Neural cell (in vitro differentiated cells): ENCODE measurements around the gene ZC3H8. TPM values are rescaled to one million over a fixed set of nuclear protein-coding genes. Genes with fewer than 3 reads are reported as not detected.

Experiments
- H2AFZ ChIP-seq: fragments of 200-600, 300-800 bp; sonication (generic), shearing (Covaris generic); 2 replicates; pipeline ENCODE4 v1.6.0; 2014; ENCODE audit warnings: low read depth, mild to moderate bottlenecking, antibody characterized with exemption, low read length, moderate library complexity
- H3F3A ChIP-seq: fragments of 200-600 bp; shearing (Covaris generic); 2 replicates; pipeline ENCODE4 v1.6.1; 2016; ENCODE audit warnings: mild to moderate bottlenecking, moderate library complexity, mixed read lengths, antibody characterized with exemption, low read length; ENCODE audit not compliant: insufficient read depth, poor library complexity, severe bottlenecking
- H3K27ac ChIP-seq: fragments of 200-600, 300-800 bp; sonication (generic), shearing (Covaris generic); 2 replicates; pipeline ENCODE4 v1.5.1; 2014; ENCODE audit warnings: mild to moderate bottlenecking, low read length, moderate library complexity
- H3K27me3 ChIP-seq: fragments of 300-800, 200-600 bp; sonication (generic), shearing (Covaris generic); 2 replicates; pipeline ENCODE4 v1.6.0; 2014; ENCODE audit warnings: mild to moderate bottlenecking, low read depth, low read length, moderate library complexity; ENCODE audit not compliant: insufficient read depth
- H3K36me3 ChIP-seq: fragments of 300-800, 200-600 bp; sonication (generic), shearing (Covaris generic); 2 replicates; pipeline ENCODE4 v1.5.1; 2014; ENCODE audit warnings: mild to moderate bottlenecking, antibody characterized with exemption, low read length, moderate library complexity; ENCODE audit not compliant: insufficient read depth
- H3K4me2 ChIP-seq: fragments of 300-800, 200-600 bp; sonication (generic), shearing (Covaris generic); 2 replicates; pipeline ENCODE4 v1.6.0; 2014; ENCODE audit warnings: mild to moderate bottlenecking, low read length
- H3K4me3 ChIP-seq: fragments of 300-800, 200-600 bp; sonication (generic), shearing (Covaris generic); 2 replicates; pipeline ENCODE4 v1.5.1; 2014; ENCODE audit warnings: mild to moderate bottlenecking, low read length, moderate library complexity
- H3K79me2 ChIP-seq: fragments of 200-600 bp; shearing (Covaris generic); replicated peaks from 2 replicates; pipeline ENCODE4 v1.6.0; 2014; ENCODE audit warnings: mild to moderate bottlenecking, low read length, moderate library complexity; ENCODE audit not compliant: insufficient read depth
- H3K9ac ChIP-seq: fragments of 300-800, 200-600 bp; sonication (generic), shearing (Covaris generic); 2 replicates; pipeline ENCODE4 v1.6.1; 2016; ENCODE audit warnings: mild to moderate bottlenecking, low read length, mixed read lengths
- H3K9me2 ChIP-seq: fragments of 200-600 bp; shearing (Covaris generic); 2 replicates; pipeline ENCODE4 v1.6.1; 2016; ENCODE audit warnings: mild to moderate bottlenecking, low read length, mixed read lengths; ENCODE audit not compliant: insufficient read depth
- H3K9me3 ChIP-seq: fragments of 200-600, 300-800 bp; sonication (generic), shearing (Covaris generic); 2 replicates; pipeline ENCODE4 v1.6.1; 2016; ENCODE audit warnings: mild to moderate bottlenecking, mixed run types, low read length, moderate library complexity, mixed read lengths
- H4K20me1 ChIP-seq: fragments of 200-600 bp; shearing (Covaris generic); 2 replicates; pipeline ENCODE4 v1.6.1; 2016; ENCODE audit warnings: mild to moderate bottlenecking, mixed run types; ENCODE audit not compliant: insufficient read depth
- EP300 ChIP-seq: fragments of 450-650 bp; conservative IDR thresholded peaks from 2 replicates; pipeline ENCODE4 v1.6.1; 2014; ENCODE audit warnings: antibody characterized with exemption, mild to moderate bottlenecking, moderate library complexity; ENCODE audit not compliant: poor library complexity, severe bottlenecking
- EZH2 ChIP-seq: fragments of 200-600, 300-800 bp; shearing (Covaris generic), sonication (generic); IDR thresholded peaks from 2 replicates; pipeline ENCODE4 v1.6.1; 2014; ENCODE audit warnings: antibody characterized with exemption, low read length, borderline replicate concordance, mild to moderate bottlenecking; ENCODE audit not compliant: insufficient read depth, poor library complexity, severe bottlenecking
- MXI1 ChIP-seq: fragments of 450-650 bp; conservative IDR thresholded peaks from 2 replicates; pipeline ENCODE4 v1.6.1; 2014; ENCODE audit warnings: antibody characterized with exemption, mild to moderate bottlenecking; ENCODE audit not compliant: poor library complexity, severe bottlenecking
- POLR2AphosphoS5 ChIP-seq: IDR thresholded peaks from 2 replicates; pipeline ENCODE4 v1.6.1; 2012
- RAD21 ChIP-seq: fragments of 450-650 bp; conservative IDR thresholded peaks from 2 replicates; pipeline ENCODE4 v1.6.1; 2014; ENCODE audit warnings: antibody characterized with exemption, mild to moderate bottlenecking, moderate library complexity
- SMC3 ChIP-seq: fragments of 450-650 bp; conservative IDR thresholded peaks from 2 replicates; pipeline ENCODE4 v1.6.1; 2014; ENCODE audit warnings: antibody characterized with exemption, mild to moderate bottlenecking, moderate library complexity; ENCODE audit not compliant: poor library complexity
- TAF1 ChIP-seq: IDR thresholded peaks from 2 replicates; pipeline ENCODE4 v1.6.1; 2012; ENCODE audit warnings: low read depth
- polyA plus RNA-seq: library from polyadenylated mRNA; depleted of rRNA; stranded (reverse); fragments of >200 nt; gene quantifications from 2 replicates; pipeline ENCODE4 v1.2.3, GENCODE V29; 2014
- TF ChIP-seq, protein P1 (sequence below): IDR thresholded peaks from 2 replicates; pipeline ENCODE4 v1.6.1; 2012; ENCODE audit warnings: borderline replicate concordance
- TF ChIP-seq, protein P2 (sequence below): fragments of 450-650 bp; IDR thresholded peaks from 2 replicates; pipeline ENCODE4 v1.5.1; 2014; ENCODE audit warnings: antibody characterized with exemption, mild to moderate bottlenecking, moderate library complexity; ENCODE audit not compliant: poor library complexity, severe bottlenecking

ZC3H8 gene
- polyA plus RNA-seq, 1 donor from 2014 or later = 26.5 TPM

DNA sequence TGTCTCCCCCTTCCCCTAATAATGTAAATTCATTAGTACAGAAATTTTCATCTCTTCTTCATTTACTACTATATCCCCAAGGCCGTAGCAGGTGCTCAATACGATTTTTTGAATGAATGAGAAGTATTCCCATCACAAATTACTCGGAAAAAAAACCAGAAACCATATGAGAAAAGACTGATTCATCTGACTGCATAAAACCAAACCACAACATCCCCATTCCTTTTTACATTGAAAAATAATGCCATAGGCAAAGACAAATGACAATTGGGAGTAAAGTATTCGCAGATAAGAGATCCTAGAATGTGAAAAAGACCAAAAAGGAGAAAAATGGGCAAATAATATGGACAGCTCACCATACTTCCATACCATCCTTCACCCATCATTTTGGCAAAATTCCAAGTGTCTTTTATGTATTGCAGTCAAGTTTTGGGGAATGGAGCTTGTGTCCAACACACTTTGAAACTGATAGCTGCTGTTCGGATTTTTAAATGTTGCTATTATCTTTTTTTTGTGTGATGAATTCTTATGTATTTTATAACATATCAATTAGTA, 1.5 kb downstream of the ZC3H8 start:
- no peaks in the 10 kb centered on the region for H3K27me3 ChIP-seq
- no peaks in the 10 kb centered on the region for H3K9me2 ChIP-seq
- H2AFZ ChIP-seq = no peak overlapping the region
- H3K79me2 ChIP-seq = peaks cover 8% of the 10 kb centered on the region
- H3K9ac ChIP-seq = no peak overlapping the region
- H3K27ac ChIP-seq = no peak overlapping the region
- H3K36me3 ChIP-seq = no peaks in the 10 kb centered on the region
- no peak overlapping the region for H3K4me2 ChIP-seq
- H3K9me3 ChIP-seq = no peaks in the 10 kb centered on the region
- peak overlapping the region; percentile 88 for H3K4me3 ChIP-seq
- H4K20me1 ChIP-seq = no peaks in the 10 kb centered on the region
- H3F3A ChIP-seq = no peaks in the 10 kb centered on the region
- TF ChIP-seq TAF1 (no peak), EZH2 (no peak), POLR2AphosphoS5 (no peak), RAD21 (no peak), MXI1 (no peak), SMC3 (no peak), EP300 (no peak)
- TF ChIP-seq, protein P1, sequence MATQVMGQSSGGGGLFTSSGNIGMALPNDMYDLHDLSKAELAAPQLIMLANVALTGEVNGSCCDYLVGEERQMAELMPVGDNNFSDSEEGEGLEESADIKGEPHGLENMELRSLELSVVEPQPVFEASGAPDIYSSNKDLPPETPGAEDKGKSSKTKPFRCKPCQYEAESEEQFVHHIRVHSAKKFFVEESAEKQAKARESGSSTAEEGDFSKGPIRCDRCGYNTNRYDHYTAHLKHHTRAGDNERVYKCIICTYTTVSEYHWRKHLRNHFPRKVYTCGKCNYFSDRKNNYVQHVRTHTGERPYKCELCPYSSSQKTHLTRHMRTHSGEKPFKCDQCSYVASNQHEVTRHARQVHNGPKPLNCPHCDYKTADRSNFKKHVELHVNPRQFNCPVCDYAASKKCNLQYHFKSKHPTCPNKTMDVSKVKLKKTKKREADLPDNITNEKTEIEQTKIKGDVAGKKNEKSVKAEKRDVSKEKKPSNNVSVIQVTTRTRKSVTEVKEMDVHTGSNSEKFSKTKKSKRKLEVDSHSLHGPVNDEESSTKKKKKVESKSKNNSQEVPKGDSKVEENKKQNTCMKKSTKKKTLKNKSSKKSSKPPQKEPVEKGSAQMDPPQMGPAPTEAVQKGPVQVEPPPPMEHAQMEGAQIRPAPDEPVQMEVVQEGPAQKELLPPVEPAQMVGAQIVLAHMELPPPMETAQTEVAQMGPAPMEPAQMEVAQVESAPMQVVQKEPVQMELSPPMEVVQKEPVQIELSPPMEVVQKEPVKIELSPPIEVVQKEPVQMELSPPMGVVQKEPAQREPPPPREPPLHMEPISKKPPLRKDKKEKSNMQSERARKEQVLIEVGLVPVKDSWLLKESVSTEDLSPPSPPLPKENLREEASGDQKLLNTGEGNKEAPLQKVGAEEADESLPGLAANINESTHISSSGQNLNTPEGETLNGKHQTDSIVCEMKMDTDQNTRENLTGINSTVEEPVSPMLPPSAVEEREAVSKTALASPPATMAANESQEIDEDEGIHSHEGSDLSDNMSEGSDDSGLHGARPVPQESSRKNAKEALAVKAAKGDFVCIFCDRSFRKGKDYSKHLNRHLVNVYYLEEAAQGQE = no peak
- TF ChIP-seq, protein P2, sequence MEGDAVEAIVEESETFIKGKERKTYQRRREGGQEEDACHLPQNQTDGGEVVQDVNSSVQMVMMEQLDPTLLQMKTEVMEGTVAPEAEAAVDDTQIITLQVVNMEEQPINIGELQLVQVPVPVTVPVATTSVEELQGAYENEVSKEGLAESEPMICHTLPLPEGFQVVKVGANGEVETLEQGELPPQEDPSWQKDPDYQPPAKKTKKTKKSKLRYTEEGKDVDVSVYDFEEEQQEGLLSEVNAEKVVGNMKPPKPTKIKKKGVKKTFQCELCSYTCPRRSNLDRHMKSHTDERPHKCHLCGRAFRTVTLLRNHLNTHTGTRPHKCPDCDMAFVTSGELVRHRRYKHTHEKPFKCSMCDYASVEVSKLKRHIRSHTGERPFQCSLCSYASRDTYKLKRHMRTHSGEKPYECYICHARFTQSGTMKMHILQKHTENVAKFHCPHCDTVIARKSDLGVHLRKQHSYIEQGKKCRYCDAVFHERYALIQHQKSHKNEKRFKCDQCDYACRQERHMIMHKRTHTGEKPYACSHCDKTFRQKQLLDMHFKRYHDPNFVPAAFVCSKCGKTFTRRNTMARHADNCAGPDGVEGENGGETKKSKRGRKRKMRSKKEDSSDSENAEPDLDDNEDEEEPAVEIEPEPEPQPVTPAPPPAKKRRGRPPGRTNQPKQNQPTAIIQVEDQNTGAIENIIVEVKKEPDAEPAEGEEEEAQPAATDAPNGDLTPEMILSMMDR = no peak

DNA sequence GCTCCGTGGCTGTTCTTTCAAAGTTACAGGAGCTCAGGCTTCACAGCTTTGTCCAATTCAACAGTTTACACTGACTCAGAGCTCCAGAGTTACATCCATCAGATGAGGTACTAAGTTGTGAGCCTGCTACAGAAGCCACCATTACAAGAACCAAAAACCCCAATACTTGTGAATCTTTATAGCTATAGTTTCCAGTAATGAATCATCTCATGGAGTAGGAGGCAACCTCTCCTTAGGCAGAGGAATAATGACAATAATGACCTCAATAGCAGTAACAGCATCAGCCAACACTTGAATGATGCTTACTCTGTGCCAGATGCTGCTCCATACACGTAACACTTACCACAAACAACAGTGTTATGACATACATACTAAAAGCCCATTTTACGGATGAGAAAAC, 3.6 kb downstream of the ZC3H8 start:
- no peaks in the 10 kb centered on the region for H3K9me2 ChIP-seq
- H3K27ac ChIP-seq = no peak overlapping the region
- peaks cover 4% of the 10 kb centered on the region for H3K9me3 ChIP-seq
- peaks cover under 1% of the 10 kb centered on the region for H3K36me3 ChIP-seq
- H3K79me2 ChIP-seq = peaks cover 8% of the 10 kb centered on the region
- H2AFZ ChIP-seq = no peak overlapping the region
- H3K9ac ChIP-seq = no peak overlapping the region
- H3F3A ChIP-seq = no peaks in the 10 kb centered on the region
- no peaks in the 10 kb centered on the region for H3K27me3 ChIP-seq
- no peak overlapping the region for H3K4me2 ChIP-seq
- TF ChIP-seq POLR2AphosphoS5 = no peak
- TF ChIP-seq, protein P1 = no peak
- H3K4me3 ChIP-seq = peak overlapping the region; percentile 8
- no peaks in the 10 kb centered on the region for H4K20me1 ChIP-seq
